Caco-2 (cell line): ENCODE results near the gene VIPR1. TPM values are rescaled to one million over a fixed set of nuclear protein-coding genes. Genes with fewer than 3 reads are reported as not detected.

Source experiments
- BruUV-seq: library from RNA; stranded (reverse); fragments of 400-500 nt; replicated peaks from 2 replicates; lab custom pipeline; 2021; lab: Mats Ljungman, UMichigan
- CTCF ChIA-PET: fragments of 300-600 bp; sonication (Branson Sonifier 250); formaldehyde crosslinking; loops from one replicate; lab custom pipeline; 2022; ENCODE audit warnings: antibody characterized with exemption; lab: Charles Lee
- POLR2A ChIA-PET: fragments of 300-600 bp; sonication (Branson Sonifier 250); formaldehyde crosslinking; loops from one replicate; lab custom pipeline; 2022; ENCODE audit warnings: antibody characterized with exemption; lab: Charles Lee
- DNase-seq, 2 experiments: peaks; one replicate each; pipeline versions ENCODE4 v3.0.0 to v3.0.0-alpha.2; 2020 to 2022
- H3K27me3 ChIP-seq: replicated peaks from 2 replicates; pipeline ENCODE4 v1.6.0; 2011; ENCODE audit warnings: low read length; ENCODE audit not compliant: control insufficient read depth, insufficient read depth
- H3K36me3 ChIP-seq: 2 replicates; pipeline ENCODE4 v1.5.1; 2011; ENCODE audit warnings: low read length; ENCODE audit not compliant: control insufficient read depth, insufficient read depth
- H3K4me1 ChIP-seq: fragments of 250-450 bp; sonication (Bioruptor Pico); 2 replicates; pipeline ENCODE4 v1.5.1; 2020; ENCODE audit warnings: mild to moderate bottlenecking
- H3K4me3 ChIP-seq: 2 replicates; pipeline ENCODE4 v1.5.1; 2011; ENCODE audit warnings: low read depth, mild to moderate bottlenecking, control low read depth, low read length
- H3K9me3 ChIP-seq: fragments of 250-450 bp; sonication (Bioruptor Pico); 2 replicates; pipeline ENCODE4 v1.5.1; 2020; ENCODE audit warnings: mild to moderate bottlenecking, moderate library complexity
- H3K27ac Mint-ChIP-seq: one replicate; pipeline ENCODE4 v1.8.0; 2022; ENCODE audit warnings: mixed read lengths; ENCODE audit not compliant: unreplicated experiment
- H3K27me3 Mint-ChIP-seq: one replicate; pipeline ENCODE4 v1.8.0; 2022; ENCODE audit warnings: mixed read lengths; ENCODE audit not compliant: insufficient read depth, unreplicated experiment
- H3K36me3 Mint-ChIP-seq: one replicate; pipeline ENCODE4 v1.8.0; 2022; ENCODE audit warnings: mild to moderate bottlenecking, mixed read lengths; ENCODE audit not compliant: insufficient read depth, unreplicated experiment
- H3K4me1 Mint-ChIP-seq: one replicate; pipeline ENCODE4 v1.8.0; 2022; ENCODE audit warnings: low read depth, mixed read lengths; ENCODE audit not compliant: unreplicated experiment
- H3K4me3 Mint-ChIP-seq: one replicate; pipeline ENCODE4 v1.8.0; 2022; ENCODE audit warnings: mild to moderate bottlenecking, moderate library complexity, mixed read lengths; ENCODE audit not compliant: unreplicated experiment
- H3K9me3 Mint-ChIP-seq: one replicate; pipeline ENCODE4 v1.8.0; 2022; ENCODE audit warnings: mixed read lengths; ENCODE audit not compliant: unreplicated experiment
- CTCF ChIP-seq, 2 experiments: fragments of 200-600 bp in 1 of 2; IDR thresholded peaks; 1 replicate in 1 of 2; 2 replicates in 1 of 2; pipeline versions ENCODE4 v1.5.1 to v1.8.0; 2011 to 2022; ENCODE audit warnings: antibody characterized with exemption in 1 of 2, control low read depth in 1 of 2, inconsistent platforms in 1 of 2, low read depth in 1 of 2, low read length in 1 of 2, mild to moderate bottlenecking in 1 of 2, moderate library complexity in 1 of 2; ENCODE audit not compliant: insufficient read depth in 1 of 2, severe bottlenecking in 1 of 2, unreplicated experiment in 1 of 2
- intact Hi-C: fragments of 100-400 bp; cut with micrococcal nuclease; formaldehyde crosslinking; loops from one replicate; pipeline ENCODE4 v1.10.0; 2022; ENCODE audit not compliant: unreplicated experiment
- total RNA-seq: library from RNA; stranded (reverse); gene quantifications from 2 replicates; pipeline ENCODE4 v1.2.3, GENCODE V29; 2022

Gene VIPR1
- total RNA-seq, 1 experiment from 2014 or later: 3.8 TPM

GRCh38 chr3:42549131-42549530, 46.7 kb downstream of the VIPR1 start:
- no peaks in the 10 kb centered on the region for H3K27me3 ChIP-seq
- H3K36me3 ChIP-seq: no peaks in the 10 kb centered on the region; the same call in 1 of the 2 replicates
- no peaks in the 10 kb centered on the region for H3K4me1 Mint-ChIP-seq
- TF ChIP-seq CTCF (IDR thresholded peaks at IDR 0.05; ENCODE audit: insufficient read depth in 1 of 2, low read depth in 1 of 2, low read length in 1 of 2, severe bottlenecking in 1 of 2, unreplicated experiment in 1 of 2): no peak
- no peak overlapping the region for H3K4me3 ChIP-seq
- ChIA-PET POLR2A (no interaction called here), CTCF (interaction anchor here (0.8 to 1.3 kb wide), 4 partner anchors 9 to 319 kb away, joined by 3 to 9 read pairs (median 5); no protein-coding TSS in a partner anchor)
- H3K9me3 ChIP-seq: no peaks in the 10 kb centered on the region
- H3K4me3 Mint-ChIP-seq: no peak overlapping the region
- no peaks in the 10 kb centered on the region for H3K27me3 Mint-ChIP-seq
- H3K27ac Mint-ChIP-seq: no peak overlapping the region
- DNase-seq: no peak
- BruUV-seq: no TSS peak
- no peaks in the 10 kb centered on the region for H3K9me3 Mint-ChIP-seq
- H3K36me3 Mint-ChIP-seq: peaks cover 22% of the 10 kb centered on the region
- intact Hi-C loops: loop anchor here (5.0 kb wide), 1 partner anchor 302 kb away; no protein-coding TSS in a partner anchor
- H3K4me1 ChIP-seq: no peaks in the 10 kb centered on the region

GRCh38 chr3:42550250-42550649, 47.8 kb downstream of the VIPR1 start:
- DNase-seq: no peak
- no peak overlapping the region for H3K27ac Mint-ChIP-seq
- no peaks in the 10 kb centered on the region for H3K27me3 Mint-ChIP-seq
- no peak for TF ChIP-seq CTCF (IDR thresholded peaks at IDR 0.05; ENCODE audit: insufficient read depth in 1 of 2, low read depth in 1 of 2, low read length in 1 of 2, severe bottlenecking in 1 of 2, unreplicated experiment in 1 of 2)
- BruUV-seq: no TSS peak
- intact Hi-C loops: no loop called here
- Histone ChIP-seq H3K4me3 (no peak overlapping the region), H3K36me3 (no peaks in the 10 kb centered on the region; the same call in 1 of the 2 replicates), H3K9me3 (no peaks in the 10 kb centered on the region), H3K27me3 (no peaks in the 10 kb centered on the region), H3K4me1 (no peaks in the 10 kb centered on the region)
- H3K36me3 Mint-ChIP-seq: peaks cover 23% of the 10 kb centered on the region
- POLR2A ChIA-PET: no interaction called here
- H3K4me1 Mint-ChIP-seq: no peaks in the 10 kb centered on the region
- CTCF ChIA-PET: interaction anchor here (1.0 to 1.3 kb wide), 2 partner anchors 8 to 49 kb away, joined by 6 to 9 read pairs; no protein-coding TSS in a partner anchor
- H3K4me3 Mint-ChIP-seq: no peak overlapping the region
- H3K9me3 Mint-ChIP-seq: no peaks in the 10 kb centered on the region

- Histone ChIP-seq H3K9me3 (no peaks in the 10 kb centered on the region), H3K4me1 (no peaks in the 10 kb centered on the region), H3K4me3 (no peak overlapping the region), H3K36me3 (no peaks in the 10 kb centered on the region; the same call in 1 of the 2 replicates), H3K27me3 (no peaks in the 10 kb centered on the region)
- no peak overlapping the region for H3K4me3 Mint-ChIP-seq
- ChIA-PET CTCF (interaction anchor here (0.5 kb wide), 1 partner anchor 50 kb away, joined by 6 read pairs; the partner anchor contains the start of gene VIPR1), POLR2A (no interaction called here)
- no peak overlapping the region for H3K27ac Mint-ChIP-seq
- no peaks in the 10 kb centered on the region for H3K27me3 Mint-ChIP-seq
- H3K9me3 Mint-ChIP-seq: no peaks in the 10 kb centered on the region
- no peaks in the 10 kb centered on the region for H3K4me1 Mint-ChIP-seq
- BruUV-seq: no TSS peak
- no peak for DNase-seq
- TF ChIP-seq CTCF (IDR thresholded peaks at IDR 0.05; ENCODE audit: insufficient read depth in 1 of 2, low read depth in 1 of 2, low read length in 1 of 2, severe bottlenecking in 1 of 2, unreplicated experiment in 1 of 2): no peak
- intact Hi-C loops: no loop called here
- H3K36me3 Mint-ChIP-seq: peaks cover 48% of the 10 kb centered on the region
These were observed 50.4 kb downstream of the VIPR1 start for GRCh38 chr3:42552830-42553229.
